Measurements from ENCODE around the gene CFAP410. TPM values are rescaled to one million over a fixed set of nuclear protein-coding genes. Genes with fewer than 3 reads are reported as not detected.
A peak's percentile ranks its signal among the peaks of the same experiment; 100 is the strongest.

CFAP410 gene
- total RNA-seq, 1 experiment from 2014 or later, result 19.3 TPM

- TF ChIP-seq ERG (CRISPR knock-in tag; IDR thresholded peaks at IDR 0.05) (no peak), MYBL2 (CRISPR knock-in tag; IDR thresholded peaks at IDR 0.05) (peak; percentile 70; the same call in 1 of the 2 replicates), ATF3 (CRISPR knock-in tag; conservative IDR thresholded peaks at IDR 0.05) (no peak), KAT7 (CRISPR knock-in tag; IDR thresholded peaks at IDR 0.05; ENCODE audit: borderline replicate concordance) (0 out of 2 replicates have a peak, but pooled peaks have one; percentile 53), ZNF219 (CRISPR knock-in tag; IDR thresholded peaks at IDR 0.05; ENCODE audit: borderline replicate concordance) (no peak), MXD4 (CRISPR knock-in tag; IDR thresholded peaks at IDR 0.05; ENCODE audit: borderline replicate concordance) (no peak), CTCF (IDR thresholded peaks at IDR 0.05) (no peak), ESRRA (CRISPR knock-in tag; IDR thresholded peaks at IDR 0.05; ENCODE audit: borderline replicate concordance) (no peak), IRF2 (CRISPR knock-in tag; IDR thresholded peaks at IDR 0.05; ENCODE audit: borderline replicate concordance, low read depth) (no peak), MLX (CRISPR knock-in tag; IDR thresholded peaks at IDR 0.05) (no peak), ATF1 (CRISPR knock-in tag; IDR thresholded peaks at IDR 0.05) (peak; percentile 85; the same call in 1 of the 2 replicates), TCF7 (CRISPR knock-in tag; IDR thresholded peaks at IDR 0.05; ENCODE audit: low read depth) (no peak), TP53 (CRISPR knock-in tag; IDR thresholded peaks at IDR 0.05) (0 out of 2 replicates have a peak, but pooled peaks have one; percentile 55), E2F1 (CRISPR knock-in tag; IDR thresholded peaks at IDR 0.05) (no peak), NFATC4 (CRISPR knock-in tag; IDR thresholded peaks at IDR 0.05) (no peak), TEAD1 (CRISPR knock-in tag; IDR thresholded peaks at IDR 0.05) (no peak; the same call in 1 of the 2 replicates), GABPB1 (CRISPR knock-in tag; IDR thresholded peaks at IDR 0.05) (peak; percentile 43; the same call in 1 of the 2 replicates), ETV6 (CRISPR knock-in tag; IDR thresholded peaks at IDR 0.05) (peak; percentile 85; the same call in 1 of the 2 replicates), SP1 (CRISPR knock-in tag; conservative IDR thresholded peaks at IDR 0.05) (peak; percentile 93; the same call in 1 of the 2 replicates)
Observed at GRCh38 chr21:44338971-44339910, at the start of gene CFAP410 (continued).

- DNase-seq (ENCODE audit: low spot score), result no peak
- no peak for ATAC-seq
- ChIA-PET POLR2A (no interaction called here), CTCF (no interaction called here)
- Mint-ChIP-seq H3K36me3 (peaks cover 18% of the 10 kb centered on the region), H3K27me3 (ENCODE audit: low read depth) (peaks cover 3% of the 10 kb centered on the region), H3K9me3 (peaks cover 56% of the 10 kb centered on the region), H3K4me1 (peaks cover 9% of the 10 kb centered on the region), H3K4me3 (no peak overlapping the region), H3K27ac (no peak overlapping the region)
- no peak for TF ChIP-seq PRRX2 (CRISPR knock-in tag; IDR thresholded peaks at IDR 0.05)
- no peak for TF ChIP-seq FOXJ3 (CRISPR knock-in tag; IDR thresholded peaks at IDR 0.05; ENCODE audit: borderline replicate concordance)
- no peak for TF ChIP-seq ZMAT4 (CRISPR knock-in tag; IDR thresholded peaks at IDR 0.05)
- TF ChIP-seq SMAD3 (CRISPR knock-in tag; IDR thresholded peaks at IDR 0.05; ENCODE audit: borderline replicate concordance), result no peak
- TF ChIP-seq IRF1 (CRISPR knock-in tag; IDR thresholded peaks at IDR 0.05), result no peak
- TF ChIP-seq GRHL2 (CRISPR knock-in tag; IDR thresholded peaks at IDR 0.05; ENCODE audit: insufficient replicate concordance, severe bottlenecking), result no peak
Observed at GRCh38 chr21:44384968-44385367, 45.8 kb upstream of the CFAP410 start.
